GM12891 (cell line): ENCODE measurements around the gene C9orf57.
"Not testable (repeated sequence)": the region's sequence is repeated elsewhere in the genome, so short reads cannot be mapped to it uniquely, and the experiment has no call there.

Experiments
- DNase-seq: peaks from one replicate; pipeline ENCODE4 v3.0.0; 2011; ENCODE audit warnings: low spot score; ENCODE audit not compliant: insufficient read length
- FAIRE-seq: peaks from 2 replicates; lab custom pipeline; 2011; peaks lifted over from hg19 to GRCh38; lab: Jason Lieb, UNC
- PAX5 ChIP-seq: IDR thresholded peaks from 2 replicates; pipeline ENCODE4 v1.6.1; 2011; ENCODE audit warnings: low read length, moderate library complexity, mild to moderate bottlenecking; ENCODE audit not compliant: insufficient read depth, severe bottlenecking
- POLR2A ChIP-seq: IDR thresholded peaks from 2 replicates; pipeline ENCODE4 v1.6.1; 2011; ENCODE audit warnings: low read depth, low read length, control low read depth
- POLR2AphosphoS5 ChIP-seq: IDR thresholded peaks from 2 replicates; pipeline ENCODE4 v1.6.1; 2011; ENCODE audit warnings: low read depth, low read length, control low read depth
- POU2F2 ChIP-seq: IDR thresholded peaks from 2 replicates; pipeline ENCODE4 v1.6.1; 2011; ENCODE audit warnings: low read depth, mild to moderate bottlenecking, control low read depth, low read length, moderate library complexity
- SPI1 ChIP-seq: IDR thresholded peaks from 2 replicates; pipeline ENCODE4 v1.6.1; 2011; ENCODE audit warnings: low read depth, low read length, control low read depth
- TAF1 ChIP-seq: IDR thresholded peaks from 2 replicates; pipeline ENCODE4 v1.6.1; 2011; ENCODE audit warnings: low read depth, low read length, control low read depth

C9orf57 gene

DNA sequence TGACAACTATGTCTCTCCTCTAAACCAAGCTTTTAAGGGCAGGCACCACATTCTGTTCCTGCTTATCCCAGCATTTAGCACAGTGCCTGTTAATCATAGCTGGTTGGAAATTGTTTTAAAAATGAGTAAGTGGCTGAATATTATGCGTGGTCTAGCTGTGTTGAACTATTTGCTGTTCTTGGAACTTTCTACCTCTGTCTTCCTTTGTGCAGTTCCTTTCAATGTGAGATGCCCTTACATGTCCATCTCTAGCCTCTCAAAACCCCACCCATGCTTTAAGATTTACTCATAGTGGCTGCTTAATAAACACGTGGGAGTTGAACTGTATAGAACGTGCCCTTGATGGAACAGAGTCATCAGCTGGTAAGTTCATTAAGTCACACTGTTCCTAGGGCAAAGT, 34.5 kb downstream of the C9orf57 start:
- DNase-seq = no peak
- FAIRE-seq = no peak

DNA sequence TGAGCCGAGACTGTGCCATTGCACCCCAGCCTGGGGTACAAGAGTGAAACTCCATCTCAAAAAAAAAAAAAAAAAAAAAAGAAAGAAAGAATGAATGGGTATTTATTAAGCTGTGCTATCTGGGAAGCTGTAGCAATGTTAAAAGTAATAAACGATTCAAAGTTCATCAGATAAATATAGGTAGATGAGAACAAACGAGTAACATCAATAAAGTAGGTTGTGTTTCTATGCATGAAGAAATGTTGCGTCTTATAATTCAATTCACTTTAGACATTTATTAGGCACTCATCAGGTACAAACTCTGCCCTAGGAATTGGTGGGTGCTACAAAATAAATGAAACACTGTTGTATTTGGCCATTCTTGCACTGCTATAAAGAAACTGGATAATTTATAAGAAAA, 36.8 kb downstream of the C9orf57 start:
- TF ChIP-seq TAF1 (no peak), POLR2AphosphoS5 (no peak), PAX5 (no peak), POLR2A (no peak), POU2F2 (no peak), SPI1 (no peak)
- FAIRE-seq = no peak
- DNase-seq = no peak

More for the DNA sequence above, 34.5 kb downstream of the C9orf57 start:
- no peak for TF ChIP-seq TAF1
- no peak for TF ChIP-seq POLR2AphosphoS5
- TF ChIP-seq POLR2A = no peak
- no peak for TF ChIP-seq POU2F2
- TF ChIP-seq SPI1 = no peak
- no peak for TF ChIP-seq PAX5

DNA sequence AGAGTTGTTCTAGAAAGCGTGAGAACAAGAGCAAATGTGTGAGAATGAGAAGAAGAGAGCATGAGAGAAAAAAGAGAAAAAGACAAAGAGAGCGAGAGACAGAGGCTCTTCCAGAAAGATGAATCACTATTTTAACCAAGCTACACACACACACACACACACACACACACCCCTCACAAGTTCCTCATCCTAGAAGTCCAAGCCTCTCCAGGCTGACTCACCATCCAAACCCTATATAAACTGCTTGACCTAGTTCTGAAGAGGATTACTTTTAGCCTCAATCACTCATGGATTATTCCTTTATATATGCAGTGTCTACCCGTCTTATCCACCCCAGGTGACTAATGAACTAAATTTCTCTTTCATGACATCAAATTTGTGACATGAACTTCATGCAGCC, 37.6 kb downstream of the C9orf57 start:
- DNase-seq = no peak
- TF ChIP-seq POLR2AphosphoS5 (no peak), TAF1 (no peak), SPI1 (no peak), POLR2A (no peak), PAX5 (no peak), POU2F2 (no peak)
- FAIRE-seq = no peak

DNA sequence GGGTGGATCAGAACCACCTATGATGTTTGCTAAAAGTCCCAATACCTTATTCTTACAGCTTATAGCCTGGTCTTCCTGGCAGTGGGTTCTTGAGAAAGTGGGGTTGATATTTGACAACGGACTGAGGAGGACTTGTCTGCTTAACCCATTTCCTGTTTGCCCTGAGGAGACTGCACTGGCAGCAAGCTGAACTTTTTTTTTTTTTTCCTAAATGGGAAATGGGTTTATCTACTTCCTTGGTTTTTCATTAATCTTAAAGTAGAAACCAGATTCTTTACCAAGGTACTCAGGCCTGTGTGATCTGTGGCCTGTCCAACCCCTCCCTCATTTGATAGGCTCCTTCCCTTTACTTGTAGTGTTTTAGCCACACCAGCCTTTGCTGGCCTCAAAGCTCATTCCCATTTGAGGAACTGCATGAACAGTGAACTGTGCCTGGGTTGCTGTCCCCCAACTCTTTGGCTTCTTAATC, 47.1 kb downstream of the C9orf57 start:
- no peak for DNase-seq
- TF ChIP-seq PAX5 = no peak
- TF ChIP-seq SPI1 = no peak
- no peak for TF ChIP-seq TAF1
- TF ChIP-seq POU2F2 = no peak
- TF ChIP-seq POLR2A = no peak
- no peak for TF ChIP-seq POLR2AphosphoS5
- no peak for FAIRE-seq

DNA sequence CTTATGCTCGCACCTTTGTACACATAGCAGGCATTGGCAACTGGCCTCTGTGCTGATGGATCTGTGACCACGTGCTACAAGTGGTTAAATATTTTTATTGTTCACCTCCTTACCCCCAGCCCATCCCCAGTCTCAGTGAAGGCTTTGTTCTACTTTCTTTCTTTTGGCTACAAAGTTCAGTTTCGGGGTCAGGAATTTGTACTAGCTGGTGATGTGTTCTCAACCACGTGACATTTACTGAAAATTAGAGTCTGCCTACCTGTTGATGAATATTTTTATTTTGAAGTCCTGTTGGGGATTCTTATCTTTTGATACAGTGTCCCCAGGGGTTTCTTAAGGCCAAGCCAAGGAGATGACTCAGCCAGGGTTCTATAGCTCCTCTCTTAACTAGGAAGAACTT, 47.8 kb downstream of the C9orf57 start:
- no peak for FAIRE-seq
- no peak for DNase-seq
- TF ChIP-seq PAX5 = no peak
- no peak for TF ChIP-seq POU2F2
- TF ChIP-seq SPI1 = no peak
- TF ChIP-seq POLR2AphosphoS5 = no peak
- TF ChIP-seq POLR2A = no peak
- TF ChIP-seq TAF1 = no peak

DNA sequence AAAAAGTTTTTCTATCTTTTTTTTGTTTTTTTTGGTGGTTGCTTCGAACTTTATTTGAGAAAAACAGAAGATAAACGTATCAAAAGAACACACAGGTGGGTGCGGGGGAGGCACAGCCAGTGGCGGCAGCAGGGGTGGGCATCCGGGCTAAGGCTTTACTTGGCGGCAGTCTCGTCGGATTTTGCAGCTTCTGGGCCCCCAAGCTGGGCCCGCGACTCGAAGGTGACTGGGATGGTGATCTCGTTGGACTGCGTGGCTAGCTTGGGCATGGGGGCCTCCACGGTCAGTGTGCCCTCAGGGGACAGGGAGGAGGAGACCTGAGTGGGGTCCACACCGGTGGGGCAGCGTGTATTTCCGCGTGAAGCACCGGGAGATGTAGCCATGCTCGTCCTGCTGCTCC, 52.7 kb downstream of the C9orf57 start:
- DNase-seq, FAIRE-seq: not testable (repeated sequence)

DNA sequence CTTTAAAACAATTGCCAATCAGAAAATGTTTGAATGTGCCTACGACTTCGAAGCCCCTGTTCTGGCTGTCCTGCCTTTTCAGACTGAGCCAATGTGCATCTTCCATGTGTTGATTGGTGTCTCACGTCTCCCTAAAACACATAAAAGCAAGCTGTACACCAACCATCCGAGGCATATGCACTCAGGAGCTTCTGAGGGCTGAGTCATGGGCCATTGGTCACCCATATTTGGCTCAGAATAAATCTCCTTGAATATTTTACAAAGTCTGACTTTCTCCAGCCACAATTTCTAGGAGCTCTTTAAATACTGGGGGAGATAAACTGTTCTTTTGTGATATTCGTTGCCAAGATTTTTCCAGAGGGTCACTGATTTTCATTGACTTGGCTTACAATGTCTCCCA, 53.9 kb downstream of the C9orf57 start:
- TF ChIP-seq PAX5 (no peak), SPI1 (no peak), POLR2A (no peak), POU2F2 (no peak), TAF1 (no peak), POLR2AphosphoS5 (no peak)
- DNase-seq (no peak), FAIRE-seq (no peak)

DNA sequence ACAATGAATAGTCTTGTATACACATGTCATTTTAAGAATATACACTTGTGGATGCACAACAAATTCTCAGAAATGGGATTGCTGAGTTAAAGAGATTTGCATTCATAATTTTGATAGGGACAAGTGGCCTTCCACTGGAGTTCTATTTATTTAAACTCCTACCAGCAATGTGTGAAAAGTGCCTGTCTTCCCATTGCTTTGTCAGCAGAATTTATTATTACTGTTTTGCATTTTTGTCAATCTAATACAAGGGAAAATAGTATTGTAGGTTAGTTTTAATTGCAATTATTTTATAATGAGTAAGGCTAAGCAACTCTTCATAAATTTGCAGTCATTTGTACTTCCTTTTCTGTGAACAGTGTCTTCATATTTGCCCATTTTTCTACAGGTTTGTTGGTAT, 55.0 kb downstream of the C9orf57 start:
- TF ChIP-seq TAF1 (no peak), POU2F2 (no peak), POLR2A (no peak), PAX5 (no peak), POLR2AphosphoS5 (no peak), SPI1 (no peak)
- FAIRE-seq (no peak), DNase-seq (no peak)
